Smooth muscle cell (in vitro differentiated cells): ENCODE results near the gene PLAC8L1. TPM values are rescaled to one million over a fixed set of nuclear protein-coding genes. Genes with fewer than 3 reads are reported as not detected.

ENCODE experiments used
- DNase-seq: peaks from one replicate; lab custom pipeline; 2025; ENCODE audit not compliant: unreplicated experiment; lab: John Stamatoyannopoulos, UW
- H2AFZ ChIP-seq: fragments of 200-600 bp; sonication (generic); 2 replicates; pipeline ENCODE4 v1.6.0; 2016; ENCODE audit warnings: antibody characterized with exemption, low read depth, mild to moderate bottlenecking
- H3F3A ChIP-seq: fragments of 200-600 bp; sonication (generic); 2 replicates; pipeline ENCODE4 v1.6.0; 2017; ENCODE audit warnings: antibody characterized with exemption, low read depth
- H3K27ac ChIP-seq: fragments of 200-600 bp; sonication (generic); 2 replicates; pipeline ENCODE4 v1.5.1; 2016; ENCODE audit warnings: low read depth, mild to moderate bottlenecking
- H3K27me3 ChIP-seq: fragments of 200-600 bp; sonication (generic); 2 replicates; pipeline ENCODE4 v1.6.1; 2016; ENCODE audit warnings: low read depth, mild to moderate bottlenecking
- H3K36me3 ChIP-seq: fragments of 200-600 bp; sonication (generic); 2 replicates; pipeline ENCODE4 v1.5.1; 2016; ENCODE audit warnings: low read depth
- H3K4me1 ChIP-seq: fragments of 200-600 bp; sonication (generic); 2 replicates; pipeline ENCODE4 v1.5.1; 2016; ENCODE audit warnings: low read depth
- H3K4me2 ChIP-seq: fragments of 200-600 bp; sonication (generic); 2 replicates; pipeline ENCODE4 v1.6.0; 2016; ENCODE audit warnings: mild to moderate bottlenecking
- H3K4me3 ChIP-seq: fragments of 200-600 bp; sonication (generic); 2 replicates; pipeline ENCODE4 v1.5.1; 2016; ENCODE audit warnings: mild to moderate bottlenecking
- H3K79me2 ChIP-seq: fragments of 200-600 bp; sonication (generic); 2 replicates; pipeline ENCODE4 v1.6.0; 2016; ENCODE audit warnings: low read depth, mild to moderate bottlenecking
- H3K9ac ChIP-seq: fragments of 200-600 bp; sonication (generic); 2 replicates; pipeline ENCODE4 v1.6.0; 2016; ENCODE audit warnings: low read depth
- H3K9me3 ChIP-seq: fragments of 200-600 bp; sonication (generic); replicated peaks from 2 replicates; pipeline ENCODE4 v1.5.1; 2016; ENCODE audit warnings: low read depth
- H4K20me1 ChIP-seq: fragments of 200-600 bp; sonication (generic); 2 replicates; pipeline ENCODE4 v1.6.0; 2016; ENCODE audit warnings: low read depth
- CTCF ChIP-seq: fragments of 200-600 bp; sonication (generic); IDR thresholded peaks from 2 replicates; pipeline ENCODE4 v1.5.1; 2017; ENCODE audit warnings: borderline replicate concordance, mild to moderate bottlenecking, antibody characterized with exemption; ENCODE audit not compliant: insufficient read depth, poor library complexity, severe bottlenecking
- WGBS: methylation state at CpG from one replicate; pipeline ENCODE4 v1.1.7; 2016; ENCODE audit warnings: low lambda C conversion rate; 5-methylcytosine and 5-hydroxymethylcytosine counted together
- polyA plus RNA-seq: library from polyadenylated mRNA; unstranded; fragments of >200 nt; fragmentation: Nextera tagmentation; extraction: Ambion mirVana; gene quantifications from 2 replicates; pipeline ENCODE4 v1.2.1, GENCODE V29; 2016
- total RNA-seq: library from RNA; depleted of rRNA; stranded (reverse); fragments of >200 nt; gene quantifications from 2 replicates; pipeline ENCODE4 v1.2.3, GENCODE V29; 2014

Gene PLAC8L1
- total and polyA plus RNA-seq, 2 experiments from 2014 or later = 0.35 TPM; not detected in 1

- 93% methylated on average over 3 of the region's 3 CpGs for WGBS
Measured at GRCh38 chr5:146082798-146083197, 22.6 kb downstream of the PLAC8L1 start.

GRCh38 chr5:146081556-146081955 is 23.8 kb downstream of the PLAC8L1 start:
- H3K4me3 ChIP-seq = no peak overlapping the region
- WGBS = 89% methylated on average over 6 of the region's 6 CpGs
- no peaks in the 10 kb centered on the region for H4K20me1 ChIP-seq
- H3K27ac ChIP-seq = no peak overlapping the region
- H3K4me2 ChIP-seq = no peak overlapping the region
- H3K4me1 ChIP-seq = no peaks in the 10 kb centered on the region
- no peak for TF ChIP-seq CTCF
- no peaks in the 10 kb centered on the region for H3K9me3 ChIP-seq
- no peak overlapping the region for H3K9ac ChIP-seq
- no peak overlapping the region for H2AFZ ChIP-seq
- H3K79me2 ChIP-seq = no peaks in the 10 kb centered on the region
- H3F3A ChIP-seq = no peaks in the 10 kb centered on the region
- H3K27me3 ChIP-seq = peaks cover 20% of the 10 kb centered on the region
- H3K36me3 ChIP-seq = no peaks in the 10 kb centered on the region
- DNase-seq = no peak

More at GRCh38 chr5:146082798-146083197, 22.6 kb downstream of the PLAC8L1 start:
- no peak overlapping the region for H3K27ac ChIP-seq
- no peak for TF ChIP-seq CTCF
- no peak for DNase-seq
- no peaks in the 10 kb centered on the region for H3K36me3 ChIP-seq
- no peak overlapping the region for H3K9ac ChIP-seq
- H3K4me2 ChIP-seq = no peak overlapping the region
- no peak overlapping the region for H3K4me3 ChIP-seq
- no peaks in the 10 kb centered on the region for H3K9me3 ChIP-seq
- no peak overlapping the region for H2AFZ ChIP-seq
- no peaks in the 10 kb centered on the region for H3F3A ChIP-seq
- no peaks in the 10 kb centered on the region for H4K20me1 ChIP-seq
- no peaks in the 10 kb centered on the region for H3K4me1 ChIP-seq
- H3K79me2 ChIP-seq = no peaks in the 10 kb centered on the region
- peaks cover 7% of the 10 kb centered on the region for H3K27me3 ChIP-seq

- 73% methylated on average over 7 of the region's 7 CpGs for WGBS
- no peaks in the 10 kb centered on the region for H3K9me3 ChIP-seq
Measured at GRCh38 chr5:146079695-146080373, 25.5 kb downstream of the PLAC8L1 start.

More at GRCh38 chr5:146079695-146080373, 25.5 kb downstream of the PLAC8L1 start:
- no peak overlapping the region for H3K27ac ChIP-seq
- H3K27me3 ChIP-seq = peaks cover 26% of the 10 kb centered on the region
- H3F3A ChIP-seq = no peaks in the 10 kb centered on the region
- TF ChIP-seq CTCF = no peak
- no peak for DNase-seq
- no peak overlapping the region for H3K9ac ChIP-seq
- H4K20me1 ChIP-seq = no peaks in the 10 kb centered on the region
- H2AFZ ChIP-seq = no peak overlapping the region
- H3K36me3 ChIP-seq = no peaks in the 10 kb centered on the region
- H3K4me2 ChIP-seq = no peak overlapping the region
- H3K79me2 ChIP-seq = no peaks in the 10 kb centered on the region
- no peaks in the 10 kb centered on the region for H3K4me1 ChIP-seq
- H3K4me3 ChIP-seq = no peak overlapping the region
